GM21447 (cell line): Measurements from ENCODE around the gene EYA2.

Experiments used
- ATAC-seq: cut with Tn5 transposase; IDR thresholded peaks from one replicate; pipeline ENCODE4 v1.9.1; 2021; ENCODE audit not compliant: unreplicated experiment

Gene EYA2

DNA sequence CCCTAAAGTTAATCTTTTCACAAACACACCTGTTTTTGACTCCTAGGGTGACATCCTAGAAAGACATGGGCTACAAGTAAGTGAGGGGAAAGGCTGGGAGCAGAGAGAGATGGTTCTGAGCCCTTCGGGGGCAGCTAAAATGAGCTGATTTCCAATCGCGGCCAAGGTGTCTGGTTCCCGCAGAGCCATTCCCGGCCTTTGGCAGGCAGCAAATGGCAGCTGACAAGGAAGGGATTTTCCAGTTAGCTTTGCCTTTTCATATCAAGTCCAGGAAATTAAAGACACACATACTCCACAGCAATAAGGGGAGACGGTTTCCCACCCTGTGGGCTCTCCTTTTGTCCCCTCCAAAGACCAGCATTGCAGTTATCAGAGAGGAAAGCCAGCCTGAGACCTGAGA, 233.4 kb downstream of the EYA2 start:
- ATAC-seq: no peak

DNA sequence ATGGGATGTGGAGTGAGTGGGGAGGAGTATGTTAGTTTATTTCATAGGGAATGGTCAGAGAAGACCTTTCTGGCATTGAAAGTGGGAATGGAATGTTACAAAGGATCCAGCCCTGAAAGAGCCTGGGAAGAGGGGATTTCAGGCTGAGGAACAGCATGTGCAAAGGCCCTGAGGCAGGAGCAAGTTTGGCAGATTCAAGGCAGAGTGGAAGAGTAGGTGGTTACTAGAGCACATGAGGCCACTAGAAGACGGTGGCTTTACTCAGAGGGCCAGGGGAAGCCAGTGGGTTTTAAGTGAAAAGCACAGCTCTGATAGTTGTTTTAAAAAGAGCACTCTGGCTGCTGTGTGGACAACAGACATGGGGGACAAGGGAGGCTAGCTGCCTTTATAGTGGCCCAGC, 234.7 kb downstream of the EYA2 start:
- ATAC-seq: no peak

- ATAC-seq: no peak
These were observed 239.3 kb downstream of the EYA2 start for GRCh38 chr20:47133809-47134456.

GRCh38 chr20:47136782-47137181, 242.1 kb downstream of the EYA2 start:
- ATAC-seq: no peak

GRCh38 chr20:47137231-47137870, 242.7 kb downstream of the EYA2 start:
- no peak for ATAC-seq

DNA sequence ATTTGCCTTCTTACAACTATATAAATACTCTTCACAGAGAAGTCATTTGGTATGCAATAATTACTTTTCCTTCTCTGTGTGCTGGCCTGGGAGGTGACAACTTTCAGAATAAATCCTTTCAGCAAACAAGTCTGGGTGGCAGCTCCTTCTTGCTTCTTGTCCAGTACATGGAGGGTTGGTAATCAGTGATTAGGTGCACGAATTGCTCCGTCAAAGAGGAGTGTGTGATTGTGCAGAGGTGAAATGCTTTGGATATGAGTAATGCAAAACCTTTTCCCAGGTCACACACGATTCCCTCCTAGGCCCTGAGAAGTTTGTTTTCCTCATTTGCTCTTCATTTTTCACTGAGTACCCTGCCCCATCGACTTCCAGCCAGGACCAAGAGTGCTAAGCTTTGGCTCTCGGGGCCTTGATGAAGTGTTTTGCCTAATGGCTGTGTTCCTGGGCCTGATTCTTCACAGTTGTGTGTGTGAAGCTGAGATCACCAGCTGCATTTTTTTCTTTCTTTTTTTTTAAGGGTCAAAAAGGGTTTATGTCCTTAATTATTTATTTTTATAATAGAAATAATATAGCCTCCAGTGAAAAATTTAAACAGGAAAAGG, 245.4 kb downstream of the EYA2 start:
- no peak for ATAC-seq

- no peak for ATAC-seq
These were observed 246.8 kb downstream of the EYA2 start for GRCh38 chr20:47141350-47141921.

GRCh38 chr20:47141941-47142773, 247.5 kb downstream of the EYA2 start:
- ATAC-seq: no peak

DNA sequence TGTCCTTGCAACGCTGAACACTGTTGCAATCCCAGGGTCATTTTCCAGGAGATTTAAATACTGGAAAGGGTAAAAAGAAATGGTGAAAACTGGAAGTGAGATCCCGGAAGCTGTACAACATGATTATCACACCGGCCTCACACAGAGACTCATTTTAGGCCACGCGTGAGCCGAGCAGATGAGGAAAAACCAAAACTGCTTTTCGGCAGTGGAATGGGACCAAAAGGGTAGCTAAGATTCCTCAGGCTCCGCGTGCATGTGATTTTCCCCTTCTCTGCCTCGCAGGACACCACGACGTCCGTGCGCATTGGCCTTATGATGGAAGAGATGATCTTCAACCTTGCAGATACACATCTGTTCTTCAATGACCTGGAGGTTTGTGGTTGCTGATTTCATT, 248.1 kb downstream of the EYA2 start:
- no peak for ATAC-seq

GRCh38 chr20:47143657-47144056, 249.0 kb downstream of the EYA2 start:
- no peak for ATAC-seq

DNA sequence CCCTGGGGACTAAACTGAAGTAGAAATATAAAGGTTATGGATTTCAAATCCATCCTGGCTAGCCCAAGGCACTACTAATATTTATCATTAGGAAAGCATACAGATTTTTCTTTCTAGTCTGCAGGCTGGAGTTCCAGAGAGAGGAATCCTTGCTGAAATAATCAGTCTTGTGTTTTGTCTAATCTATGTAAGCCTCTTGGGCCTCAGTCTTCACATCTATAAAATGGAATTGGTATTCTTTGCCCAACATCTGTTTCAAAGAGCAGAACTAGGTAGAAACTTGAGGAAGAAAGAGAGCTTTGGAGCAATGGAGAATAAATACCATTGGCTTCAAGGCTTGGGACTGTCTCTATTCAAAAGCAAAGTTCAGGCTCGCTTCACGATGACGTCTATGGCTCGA, 249.8 kb downstream of the EYA2 start:
- ATAC-seq: no peak

DNA sequence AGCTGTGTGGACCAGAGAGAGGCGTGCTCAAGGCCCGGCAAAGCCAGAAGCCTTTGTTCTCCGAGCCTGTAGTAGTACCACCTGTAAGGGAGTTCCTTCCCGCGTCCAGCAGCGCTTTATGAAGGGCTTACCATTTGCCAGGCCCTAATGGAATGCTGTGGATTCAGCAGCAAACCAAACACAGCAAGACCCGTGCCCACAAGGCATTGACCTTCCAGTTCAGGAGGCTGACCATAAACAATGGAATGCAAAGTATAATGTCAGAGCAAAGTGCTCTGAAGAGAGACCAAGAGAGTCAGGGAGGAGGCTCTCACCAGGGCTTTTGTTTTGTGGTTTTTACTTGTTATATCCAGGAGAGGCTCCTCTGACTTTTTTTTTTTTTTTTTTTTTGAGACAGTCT, 252.0 kb downstream of the EYA2 start:
- no peak for ATAC-seq

DNA sequence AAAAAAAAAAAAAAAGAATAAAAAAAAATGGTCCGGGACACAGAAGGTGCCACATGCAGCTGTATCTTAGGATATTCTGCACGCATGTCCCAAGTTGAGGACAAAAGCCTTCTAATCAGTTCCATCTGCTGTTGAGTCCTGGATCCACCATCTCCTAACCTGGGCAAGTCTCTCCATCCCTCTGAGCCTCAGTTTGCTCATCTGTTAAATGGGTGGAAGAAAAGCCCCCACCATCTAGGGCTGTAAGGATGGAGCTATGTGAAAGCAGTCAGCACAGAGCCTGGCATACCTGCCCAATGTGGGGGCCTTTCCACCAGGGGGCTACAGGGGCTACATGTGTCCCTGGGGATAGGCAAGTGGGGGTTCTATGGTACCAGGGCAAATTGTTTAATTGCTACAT, 253.4 kb downstream of the EYA2 start:
- no peak for ATAC-seq

GRCh38 chr20:47149939-47150338, 255.3 kb downstream of the EYA2 start:
- ATAC-seq: no peak

DNA sequence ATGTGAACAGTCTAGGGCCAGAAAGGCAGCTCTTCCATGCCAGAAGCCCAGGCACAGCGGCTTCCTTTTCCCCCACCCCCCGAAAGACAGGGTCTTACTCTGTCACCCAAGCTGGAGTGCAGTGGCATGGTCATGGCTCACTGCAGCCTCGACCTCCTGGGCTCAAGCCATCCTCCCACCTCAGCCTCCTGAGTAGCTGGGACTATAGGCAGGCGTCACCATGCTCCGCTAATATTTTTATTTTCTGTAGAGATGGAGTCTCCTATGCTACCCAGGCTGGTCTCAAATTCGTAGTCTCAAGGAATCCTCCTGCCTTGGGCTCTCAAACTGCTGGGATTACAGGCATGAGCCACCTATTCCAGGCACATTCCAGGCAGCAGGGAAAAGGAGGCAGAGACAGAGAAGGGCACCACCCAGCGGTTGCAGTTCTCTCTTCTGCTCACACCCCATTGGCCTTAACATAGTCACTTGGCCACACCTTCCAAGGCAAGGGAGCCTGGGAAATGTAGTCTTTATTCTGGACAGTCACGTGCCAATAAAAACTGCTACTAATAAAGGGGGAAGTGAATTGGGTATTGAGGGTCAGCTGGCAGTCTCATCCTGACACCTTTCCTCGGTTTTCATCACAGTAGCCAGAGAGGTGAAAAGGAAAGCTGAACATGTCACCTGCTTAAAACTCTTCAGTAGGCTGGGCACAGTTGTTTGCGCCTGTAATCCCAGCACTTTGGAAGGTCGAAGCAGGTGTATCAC, 255.9 kb downstream of the EYA2 start:
- ATAC-seq: no peak

DNA sequence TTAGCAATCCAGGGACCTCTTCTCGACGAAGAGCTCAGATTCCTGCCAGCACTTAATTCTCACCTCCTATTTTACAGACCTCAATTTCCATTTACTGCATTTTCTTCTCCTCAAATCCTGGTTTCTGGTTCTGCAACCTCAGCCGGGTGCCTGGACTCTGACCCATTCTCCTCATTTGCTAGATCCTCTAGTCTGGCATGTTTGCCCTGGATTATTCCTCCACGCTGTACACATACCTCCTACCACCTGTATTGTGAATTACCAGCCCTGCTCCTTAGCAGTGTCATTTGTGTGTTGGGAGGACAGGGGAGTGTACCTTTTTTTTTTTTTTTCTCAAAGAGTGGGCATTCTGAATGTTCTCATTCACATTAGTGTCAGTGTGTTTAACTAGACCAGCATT, 257.4 kb downstream of the EYA2 start:
- ATAC-seq: no peak

GRCh38 chr20:47154089-47154488, 259.4 kb downstream of the EYA2 start:
- ATAC-seq: no peak

DNA sequence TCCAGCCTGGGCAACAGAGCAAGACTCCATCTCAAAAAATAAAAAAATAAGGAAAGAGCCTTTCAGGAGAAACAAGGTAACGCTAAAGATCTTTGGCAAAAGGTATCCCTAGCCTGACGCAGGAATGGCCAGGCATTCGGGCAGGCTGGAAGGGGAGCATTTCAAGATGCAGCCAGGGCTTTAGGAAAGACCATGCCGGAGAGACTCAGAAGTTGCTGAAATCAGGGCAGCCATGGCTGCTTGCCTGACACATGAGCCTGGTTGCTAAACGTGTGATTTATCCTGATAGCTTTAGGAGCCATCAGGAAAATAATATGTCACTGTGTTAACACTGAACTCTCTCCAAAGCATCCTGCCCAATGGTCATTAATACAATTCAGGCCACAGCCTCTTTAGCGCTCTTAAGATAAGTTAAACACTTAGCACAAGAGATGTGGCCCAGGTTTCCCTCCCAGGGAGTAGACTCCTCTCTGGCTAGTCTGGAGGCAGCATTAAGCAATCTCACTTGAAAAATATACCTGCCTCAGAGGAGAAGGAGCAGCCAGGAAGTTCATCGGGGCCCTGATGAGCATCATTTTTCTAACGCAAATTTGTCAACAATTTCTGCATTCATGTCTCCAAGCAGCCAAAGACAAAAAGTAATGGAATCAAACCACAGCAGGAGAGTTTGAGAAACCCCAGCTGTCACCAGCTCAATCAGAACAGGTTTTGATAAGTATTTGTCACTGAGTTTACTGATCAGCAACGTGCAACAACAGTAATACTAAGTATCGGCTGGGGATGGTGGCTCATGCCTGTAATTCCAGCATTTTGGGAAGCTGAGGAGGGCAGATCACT, 261.9 kb downstream of the EYA2 start:
- no peak for ATAC-seq

- ATAC-seq: no peak
These were observed 264.5 kb downstream of the EYA2 start for GRCh38 chr20:47159166-47159565.

DNA sequence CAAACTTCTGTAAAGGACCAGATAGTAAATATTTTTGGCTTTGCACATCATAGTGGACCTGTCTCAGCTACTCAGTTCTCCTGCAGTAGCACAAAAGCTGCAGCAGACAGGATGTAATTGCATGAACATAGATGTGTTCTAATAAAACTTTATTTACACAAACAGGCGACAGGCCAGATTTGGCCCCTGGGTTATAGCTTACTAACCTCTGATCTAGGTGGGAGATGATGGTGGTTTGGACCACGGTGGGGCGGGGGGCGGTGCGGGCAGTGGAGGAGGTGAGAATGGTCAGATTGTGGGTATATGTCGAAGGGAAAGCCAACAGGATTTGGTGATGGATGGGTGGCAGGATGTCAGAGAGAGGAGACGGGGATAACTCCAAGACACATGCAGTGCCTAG, 265.6 kb downstream of the EYA2 start:
- no peak for ATAC-seq
